Astrocyte (in vitro differentiated cells and primary cell): ENCODE results near the gene ARHGAP26. TPM values are rescaled to one million over a fixed set of nuclear protein-coding genes. Genes with fewer than 3 reads are reported as not detected.

Source experiments
- DNase-seq: peaks from one replicate; pipeline ENCODE4 v3.0.0-alpha.2; 2010; ENCODE audit warnings: low read depth
- FAIRE-seq: peaks from 2 replicates; lab custom pipeline; 2011; peaks lifted over from hg19 to GRCh38; lab: Jason Lieb, UNC
- H2AFZ ChIP-seq: 2 replicates; pipeline ENCODE4 v1.6.0; 2012; ENCODE audit warnings: low read depth, low read length, inconsistent platforms
- H3K27ac ChIP-seq: 2 replicates; pipeline ENCODE4 v1.5.1; 2011; ENCODE audit warnings: low read depth, low read length, inconsistent platforms
- H3K27me3 ChIP-seq: 2 replicates; pipeline ENCODE4 v1.6.0; 2011; ENCODE audit warnings: low read length, inconsistent platforms; ENCODE audit not compliant: insufficient read depth
- H3K36me3 ChIP-seq: 2 replicates; pipeline ENCODE4 v1.5.1; 2011; ENCODE audit warnings: low read length, inconsistent platforms; ENCODE audit not compliant: insufficient read depth
- H3K4me1 ChIP-seq: 2 replicates; pipeline ENCODE4 v1.5.1; 2011; ENCODE audit warnings: low read length, inconsistent platforms; ENCODE audit not compliant: insufficient read depth
- H3K4me2 ChIP-seq: 2 replicates; pipeline ENCODE4 v1.6.0; 2012; ENCODE audit warnings: low read length, inconsistent platforms
- H3K4me3 ChIP-seq: 2 replicates; pipeline ENCODE4 v1.5.1; 2011; ENCODE audit warnings: low read depth, mild to moderate bottlenecking, low read length, inconsistent platforms; ENCODE audit not compliant: insufficient read depth
- H3K79me2 ChIP-seq: 2 replicates; pipeline ENCODE4 v1.6.0; 2012; ENCODE audit warnings: mild to moderate bottlenecking, low read length, inconsistent platforms; ENCODE audit not compliant: insufficient read depth
- H3K9ac ChIP-seq: 2 replicates; pipeline ENCODE4 v1.6.0; 2012; ENCODE audit warnings: mild to moderate bottlenecking, low read length, inconsistent platforms
- H3K9me3 ChIP-seq: 2 replicates; pipeline ENCODE4 v1.5.1; 2012; ENCODE audit warnings: low read depth, mild to moderate bottlenecking, low read length, inconsistent platforms; ENCODE audit not compliant: insufficient read depth
- H4K20me1 ChIP-seq: 2 replicates; pipeline ENCODE4 v1.6.0; 2012; ENCODE audit warnings: low read length, inconsistent platforms; ENCODE audit not compliant: insufficient read depth
- H3K27ac Mint-ChIP-seq: one replicate; pipeline ENCODE4 v1.8.0; 2021; ENCODE audit warnings: mild to moderate bottlenecking, mixed read lengths; ENCODE audit not compliant: unreplicated experiment
- H3K27me3 Mint-ChIP-seq: one replicate; pipeline ENCODE4 v1.8.0; 2021; ENCODE audit warnings: low read depth, mixed read lengths; ENCODE audit not compliant: unreplicated experiment
- H3K36me3 Mint-ChIP-seq: one replicate; pipeline ENCODE4 v1.8.0; 2021; ENCODE audit warnings: low read depth, mixed read lengths; ENCODE audit not compliant: unreplicated experiment
- H3K4me1 Mint-ChIP-seq: one replicate; pipeline ENCODE4 v1.8.0; 2021; ENCODE audit warnings: low read depth, mixed read lengths; ENCODE audit not compliant: unreplicated experiment
- H3K4me3 Mint-ChIP-seq: one replicate; pipeline ENCODE4 v1.8.0; 2021; ENCODE audit warnings: mild to moderate bottlenecking, moderate library complexity, mixed read lengths; ENCODE audit not compliant: unreplicated experiment
- H3K9me3 Mint-ChIP-seq: one replicate; pipeline ENCODE4 v1.8.0; 2021; ENCODE audit warnings: mild to moderate bottlenecking, mixed read lengths; ENCODE audit not compliant: unreplicated experiment
- CTCF ChIP-seq: IDR thresholded peaks from 2 replicates; pipeline ENCODE4 v1.5.1; 2011; ENCODE audit warnings: low read depth, mild to moderate bottlenecking, inconsistent platforms, low read length, moderate library complexity; ENCODE audit not compliant: insufficient read depth
- EZH2 ChIP-seq: IDR thresholded peaks from 2 replicates; pipeline ENCODE4 v1.6.1; 2012; ENCODE audit warnings: mild to moderate bottlenecking, low read length, inconsistent platforms; ENCODE audit not compliant: insufficient read depth
- total RNA-seq: library from RNA; stranded (reverse); gene quantifications from 2 replicates; pipeline ENCODE4 v1.2.1, GENCODE V29; 2021

ARHGAP26 gene
- total RNA-seq, 1 donor from 2014 or later = 5.6 TPM

- TF ChIP-seq CTCF (no peak), EZH2 (no peak)
- Histone ChIP-seq H2AFZ (no peak overlapping the region), H3K4me3 (no peak overlapping the region), H3K79me2 (no peaks in the 10 kb centered on the region), H3K4me2 (no peak overlapping the region), H4K20me1 (no peaks in the 10 kb centered on the region), H3K27ac (no peak overlapping the region), H3K27me3 (no peaks in the 10 kb centered on the region), H3K9me3 (no peaks in the 10 kb centered on the region), H3K36me3 (no peaks in the 10 kb centered on the region), H3K4me1 (peaks cover 67% of the 10 kb centered on the region), H3K9ac (no peak overlapping the region)
- Mint-ChIP-seq H3K4me1 (peaks cover 56% of the 10 kb centered on the region), H3K27ac (no peak overlapping the region), H3K27me3 (no peaks in the 10 kb centered on the region), H3K4me3 (no peak overlapping the region), H3K36me3 (no peaks in the 10 kb centered on the region), H3K9me3 (no peaks in the 10 kb centered on the region)
- DNase-seq (no peak), FAIRE-seq (no peak)
Measured at GRCh38 chr5:142825378-142826089, 55.4 kb downstream of the ARHGAP26 start.

- no peaks in the 10 kb centered on the region for H3K9me3 Mint-ChIP-seq
- no peaks in the 10 kb centered on the region for H3K27me3 Mint-ChIP-seq
- H3K4me3 Mint-ChIP-seq = no peak overlapping the region
- no peaks in the 10 kb centered on the region for H3K27me3 ChIP-seq
- peaks cover 72% of the 10 kb centered on the region for H3K4me1 ChIP-seq
- DNase-seq (no peak), FAIRE-seq (no peak)
- no peaks in the 10 kb centered on the region for H3K36me3 Mint-ChIP-seq
- H3K36me3 ChIP-seq = no peaks in the 10 kb centered on the region
- TF ChIP-seq CTCF = no peak
- no peak for TF ChIP-seq EZH2
- no peak overlapping the region for H3K9ac ChIP-seq
- peaks cover 60% of the 10 kb centered on the region for H3K4me1 Mint-ChIP-seq
- H3K9me3 ChIP-seq = no peaks in the 10 kb centered on the region
- H3K79me2 ChIP-seq = no peaks in the 10 kb centered on the region
- H3K4me3 ChIP-seq = no peak overlapping the region
- H2AFZ ChIP-seq = no peak overlapping the region
- no peaks in the 10 kb centered on the region for H4K20me1 ChIP-seq
- peak overlapping the region; percentile 71 for H3K4me2 ChIP-seq
- H3K27ac Mint-ChIP-seq = no peak overlapping the region
- no peak overlapping the region for H3K27ac ChIP-seq
Measured at GRCh38 chr5:142826093-142826492, 55.9 kb downstream of the ARHGAP26 start.

GRCh38 chr5:142826741-142827492, 56.7 kb downstream of the ARHGAP26 start:
- FAIRE-seq (peak; percentile 64), DNase-seq (peak; percentile 78)
- peak overlapping the region; percentile 28 for H3K4me3 ChIP-seq
- peaks cover 62% of the 10 kb centered on the region for H3K4me1 Mint-ChIP-seq
- no peak overlapping the region for H2AFZ ChIP-seq
- H3K9ac ChIP-seq = no peak overlapping the region
- H3K36me3 Mint-ChIP-seq = no peaks in the 10 kb centered on the region
- H3K4me2 ChIP-seq = peak overlapping the region; percentile 71
- H3K9me3 Mint-ChIP-seq = no peaks in the 10 kb centered on the region
- no peaks in the 10 kb centered on the region for H3K79me2 ChIP-seq
- no peaks in the 10 kb centered on the region for H3K9me3 ChIP-seq
- peak overlapping the region; percentile 41 for H3K27ac ChIP-seq
- TF ChIP-seq CTCF (no peak), EZH2 (no peak)
- no peaks in the 10 kb centered on the region for H3K27me3 Mint-ChIP-seq
- peaks cover 69% of the 10 kb centered on the region for H3K4me1 ChIP-seq
- H3K27me3 ChIP-seq = no peaks in the 10 kb centered on the region
- H3K4me3 Mint-ChIP-seq = peak overlapping the region; percentile 6
- H4K20me1 ChIP-seq = no peaks in the 10 kb centered on the region
- no peaks in the 10 kb centered on the region for H3K36me3 ChIP-seq
- H3K27ac Mint-ChIP-seq = peak overlapping the region; percentile 73
